DND-41 (cell line): ENCODE results near the gene GAS2.

Experiments used
- CTCF ChIP-seq: IDR thresholded peaks from 2 replicates; pipeline ENCODE4 v1.5.1; 2012; ENCODE audit warnings: borderline replicate concordance, low read length, moderate library complexity, mild to moderate bottlenecking; ENCODE audit not compliant: poor library complexity, severe bottlenecking; ENCODE audit errors: extremely low read depth
- EZH2 ChIP-seq: IDR thresholded peaks from 3 replicates; pipeline ENCODE4 v1.6.1; 2012; ENCODE audit warnings: borderline replicate concordance, low read depth, mild to moderate bottlenecking, moderate library complexity, low read length, inconsistent platforms; ENCODE audit not compliant: severe bottlenecking

GRCh38 chr11:22671751-22672150 lies 5.3 kb downstream of the GAS2 start:
- TF ChIP-seq CTCF (no peak), EZH2 (no peak)
